ENCODE measurements around the gene SLC9C1. TPM values are rescaled to one million over a fixed set of nuclear protein-coding genes. Genes with fewer than 3 reads are reported as not detected.

Gene SLC9C1
- total and polyA plus RNA-seq, 7 donors, result 0.07 to 0.41 TPM; not detected in 5

GRCh38 chr3:112123548-112123947, 170.5 kb downstream of the SLC9C1 start:
- intact Hi-C loops (cut with DNase I), result no loop called here
- no peak for TF ChIP-seq POLR2A (IDR thresholded peaks at IDR 0.05)
- no peak for TF ChIP-seq POLR2AphosphoS5 (IDR thresholded peaks at IDR 0.05)
- TF ChIP-seq EP300 (IDR thresholded peaks at IDR 0.05), result no peak
- no peak for TF ChIP-seq CTCF (IDR thresholded peaks at IDR 0.05)
- no peak overlapping the region for H3K27ac ChIP-seq
- no peaks in the 10 kb centered on the region for H3K27me3 ChIP-seq
- DNase-seq, result no peak
- 84 to 91% methylated on average over 2 of the region's 2 CpGs for WGBS, 2 donors
- no peaks in the 10 kb centered on the region for H3K9me3 ChIP-seq
- H3K4me3 ChIP-seq, result no peak overlapping the region
- H3K4me1 ChIP-seq, result no peaks in the 10 kb centered on the region
- H3K36me3 ChIP-seq, result no peaks in the 10 kb centered on the region

- Histone ChIP-seq H3K4me1 (no peaks in the 10 kb centered on the region), H3K4me3 (no peak overlapping the region), H3K9me3 (no peaks in the 10 kb centered on the region), H3K36me3 (no peaks in the 10 kb centered on the region), H3K27ac (no peak overlapping the region), H3K27me3 (no peaks in the 10 kb centered on the region)
- no peak for TF ChIP-seq CTCF (IDR thresholded peaks at IDR 0.05)
- no peak for TF ChIP-seq POLR2AphosphoS5 (IDR thresholded peaks at IDR 0.05)
- no peak for TF ChIP-seq POLR2A (IDR thresholded peaks at IDR 0.05)
- TF ChIP-seq EP300 (IDR thresholded peaks at IDR 0.05), result no peak
- no peak for DNase-seq
- intact Hi-C loops (cut with DNase I), result no loop called here
Observed at GRCh38 chr3:112122870-112123269, 171.1 kb downstream of the SLC9C1 start.

GRCh38 chr3:112121577-112122547, 172.2 kb downstream of the SLC9C1 start:
- intact Hi-C loops (cut with DNase I), result no loop called here
- Histone ChIP-seq H3K27ac (no peak overlapping the region), H3K36me3 (no peaks in the 10 kb centered on the region), H3K9me3 (no peaks in the 10 kb centered on the region), H3K4me3 (no peak overlapping the region), H3K4me1 (no peaks in the 10 kb centered on the region), H3K27me3 (no peaks in the 10 kb centered on the region)
- no peak for TF ChIP-seq EP300 (IDR thresholded peaks at IDR 0.05)
- no peak for TF ChIP-seq POLR2AphosphoS5 (IDR thresholded peaks at IDR 0.05)
- no peak for TF ChIP-seq POLR2A (IDR thresholded peaks at IDR 0.05)
- no peak for TF ChIP-seq CTCF (IDR thresholded peaks at IDR 0.05)
- 84 to 90% methylated on average over 2 of the region's 2 CpGs for WGBS, 2 donors
- no peak for DNase-seq

GRCh38 chr3:112119962-112120836, 173.8 kb downstream of the SLC9C1 start:
- intact Hi-C loops (cut with DNase I), result loop anchor here (10.0 kb wide), 1 partner anchor 405 kb away; no protein-coding TSS in a partner anchor
- Histone ChIP-seq H3K4me3 (no peak overlapping the region), H3K9me3 (no peaks in the 10 kb centered on the region), H3K36me3 (no peaks in the 10 kb centered on the region), H3K27ac (no peak overlapping the region), H3K27me3 (no peaks in the 10 kb centered on the region), H3K4me1 (no peaks in the 10 kb centered on the region)
- no peak for DNase-seq
- WGBS, 2 donors, result 54 to 81% methylated on average over 9 of the region's 9 CpGs
- TF ChIP-seq EP300 (IDR thresholded peaks at IDR 0.05) (no peak), CTCF (IDR thresholded peaks at IDR 0.05) (no peak), POLR2A (IDR thresholded peaks at IDR 0.05) (no peak), POLR2AphosphoS5 (IDR thresholded peaks at IDR 0.05) (no peak)

Measured in sigmoid colon (tissue), 7 donors.